ENCODE data around the gene CTNNBL1.

Gene CTNNBL1

GRCh38 chr20:37816003-37816402 lies 122.2 kb downstream of the CTNNBL1 start:
- DNase-seq (ENCODE audit: low read depth in 3 of 3): no peak

DNA sequence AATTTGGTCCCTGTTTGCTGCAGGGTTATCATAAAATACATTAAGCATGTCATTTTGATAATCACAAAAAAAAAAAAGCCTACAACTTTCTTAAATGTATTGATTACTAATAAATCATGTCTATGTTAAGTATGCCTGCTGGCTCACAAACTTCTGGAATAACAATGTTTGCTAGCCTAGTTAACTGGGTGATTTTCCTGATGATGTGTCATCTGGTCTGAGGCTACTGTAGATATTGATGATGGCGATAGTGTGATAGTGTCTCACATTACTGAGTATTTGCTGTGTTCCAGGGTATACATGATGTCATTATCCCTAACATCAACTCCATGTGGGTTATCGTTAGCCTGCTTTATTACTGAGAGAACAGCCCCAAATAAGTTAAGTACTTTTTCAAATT lies 122.9 kb downstream of the CTNNBL1 start:
- DNase-seq (ENCODE audit: low read depth in 3 of 3): no peak

GRCh38 chr20:37821696-37822095 lies 127.9 kb downstream of the CTNNBL1 start:
- DNase-seq (ENCODE audit: low read depth in 3 of 3): no peak

DNA sequence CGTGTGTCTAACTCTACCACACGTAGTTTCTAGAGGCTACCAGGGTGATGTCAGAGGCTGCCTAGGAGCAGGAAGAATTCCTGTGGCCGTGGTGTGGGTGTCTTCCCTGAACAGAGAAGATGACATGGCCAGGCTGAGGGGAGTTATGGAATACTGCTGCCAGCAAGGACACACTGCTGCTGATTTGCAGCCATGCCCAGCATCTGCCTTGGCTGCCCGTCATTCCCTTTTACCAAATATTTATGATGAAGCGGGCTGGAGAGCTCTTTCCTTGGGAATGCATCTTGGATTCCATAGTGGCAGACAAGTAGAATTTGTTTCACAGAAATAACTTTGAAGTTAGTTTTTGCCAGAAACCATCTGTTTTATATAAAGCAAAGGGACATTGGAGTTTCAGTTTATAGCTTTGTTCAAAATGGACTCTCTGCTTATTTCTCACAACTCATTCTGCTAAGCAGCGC lies 128.3 kb downstream of the CTNNBL1 start:
- DNase-seq (ENCODE audit: low read depth in 3 of 3): no peak

DNA sequence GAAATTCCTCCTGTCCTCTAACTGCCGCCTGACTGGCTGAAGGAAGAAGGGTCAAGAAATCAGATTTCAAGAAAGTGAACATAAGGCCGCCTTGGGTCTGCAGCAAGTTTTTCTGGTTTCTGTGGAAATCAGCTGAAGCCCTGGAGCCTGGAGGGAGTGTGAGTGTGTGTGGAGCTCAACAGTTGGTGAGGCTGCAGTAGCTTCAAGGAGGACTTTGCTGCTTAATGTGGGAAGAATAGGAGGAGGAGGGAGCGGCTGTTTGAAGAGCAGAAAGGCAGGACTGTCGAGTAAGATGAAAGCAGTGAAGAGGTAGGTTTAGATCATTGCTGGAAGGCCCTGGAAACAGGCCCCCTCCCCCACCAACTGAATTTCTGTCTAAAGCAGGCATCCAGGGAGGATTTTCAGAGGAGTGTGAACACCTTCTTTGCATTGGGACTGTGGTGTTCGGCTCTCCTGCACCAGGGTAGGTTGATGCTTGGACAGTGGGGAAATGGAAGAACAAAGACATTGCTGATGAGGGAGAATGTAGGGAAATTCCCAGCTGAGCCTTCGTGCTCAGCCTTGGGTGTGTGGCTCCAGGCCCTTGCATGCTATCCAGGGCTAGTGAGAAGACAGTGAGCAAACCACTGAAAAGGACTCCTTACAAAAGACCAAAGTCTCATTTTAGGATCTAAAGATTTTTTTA lies 129.6 kb downstream of the CTNNBL1 start:
- DNase-seq (ENCODE audit: low read depth in 3 of 3): no peak

DNA sequence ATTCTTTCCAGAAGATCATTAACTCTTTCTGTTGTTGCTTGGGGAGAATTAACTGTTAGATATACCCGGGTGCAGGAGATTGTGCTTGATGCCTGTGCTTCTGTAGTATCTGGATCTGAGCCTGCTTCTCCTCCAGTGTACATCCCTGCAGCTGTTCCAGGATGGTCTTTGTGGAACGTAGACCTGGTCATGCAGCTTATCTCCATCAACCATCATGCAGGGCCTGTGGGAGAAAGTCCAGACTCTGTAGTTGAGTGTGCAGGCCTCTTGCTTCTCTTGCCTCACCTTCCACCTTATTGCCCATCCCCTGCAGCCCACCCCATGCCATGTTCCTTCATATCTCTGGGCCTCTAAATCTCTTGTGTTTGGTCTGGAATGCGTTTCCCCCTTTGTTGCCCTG lies 133.8 kb downstream of the CTNNBL1 start:
- no peak for DNase-seq (ENCODE audit: low read depth in 3 of 3)

GRCh38 chr20:37828684-37829083 lies 134.9 kb downstream of the CTNNBL1 start:
- DNase-seq (ENCODE audit: low read depth in 3 of 3): no peak

GRCh38 chr20:37829128-37829527 lies 135.3 kb downstream of the CTNNBL1 start:
- DNase-seq (ENCODE audit: low read depth in 3 of 3): no peak

DNA sequence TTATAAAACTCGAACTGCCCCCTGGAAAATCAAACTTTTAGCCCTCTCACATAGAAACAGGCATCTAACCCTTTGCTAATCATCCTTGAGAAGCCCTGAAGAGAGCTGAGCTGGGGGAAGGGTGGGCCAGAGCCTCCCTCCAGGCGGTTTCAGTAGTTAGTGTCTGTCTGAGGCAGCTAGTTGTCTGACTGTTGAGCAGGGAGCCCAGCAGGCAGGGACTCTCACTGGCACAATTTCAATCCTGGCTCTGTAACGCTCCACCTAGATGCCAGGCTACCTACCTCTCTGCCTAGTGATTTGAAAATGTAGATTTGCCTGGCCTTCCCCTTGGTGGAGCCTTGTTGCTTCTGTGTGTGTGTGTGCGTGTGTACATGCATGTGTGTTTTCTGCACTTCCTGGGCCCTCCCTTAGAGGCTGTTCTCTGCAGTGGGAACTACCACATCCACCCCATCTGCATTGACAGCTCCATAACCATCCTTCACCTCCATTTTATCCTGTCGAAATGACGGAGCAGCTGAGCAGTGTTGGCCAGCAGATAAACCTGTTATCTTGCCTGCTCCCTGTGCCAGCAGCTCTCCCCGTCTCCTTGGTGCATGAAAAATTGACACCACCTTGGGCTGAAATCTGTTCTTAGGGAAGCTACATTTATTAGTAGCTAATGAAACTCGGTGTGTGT lies 139.5 kb downstream of the CTNNBL1 start:
- DNase-seq (ENCODE audit: low read depth in 3 of 3): no peak

DNA sequence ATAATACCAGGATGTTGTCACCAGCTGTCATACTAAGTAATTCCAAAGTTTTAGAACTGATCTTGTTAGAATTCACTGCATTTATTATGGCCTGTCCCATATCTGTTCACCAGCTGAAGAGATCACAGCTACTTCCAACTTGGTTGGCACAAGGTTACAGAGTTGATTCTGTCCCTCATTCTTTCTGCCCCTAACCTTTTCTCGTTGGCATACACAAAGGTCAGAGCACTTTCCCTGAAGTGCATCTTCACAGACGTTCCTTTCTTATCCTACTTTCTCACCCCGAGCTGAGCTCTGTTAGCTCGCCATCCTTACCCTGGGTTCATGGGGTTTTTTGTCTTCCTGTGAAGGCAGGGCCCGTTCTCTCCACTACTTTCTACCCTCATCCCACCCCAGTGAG lies 143.1 kb downstream of the CTNNBL1 start:
- DNase-seq (ENCODE audit: low read depth in 3 of 3): no peak

DNA sequence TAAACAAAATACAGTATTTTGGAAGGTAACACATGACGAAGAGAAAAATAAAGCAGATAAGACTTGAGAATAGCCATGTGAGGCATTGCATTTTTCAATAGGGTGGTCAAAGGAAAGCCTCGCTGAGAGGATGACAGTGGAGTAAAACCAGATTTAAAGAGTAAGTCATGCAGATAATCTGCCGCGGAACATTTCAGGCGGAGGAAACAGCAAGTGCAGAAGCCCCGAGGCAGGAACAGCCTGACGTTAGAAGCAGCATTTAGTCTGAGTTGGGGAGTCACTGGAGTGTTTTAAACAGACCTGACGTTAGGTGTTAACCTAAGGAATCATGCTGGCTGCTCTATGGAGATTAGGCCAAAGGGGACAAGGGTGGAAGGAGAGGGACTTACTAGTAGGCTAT lies 144.1 kb downstream of the CTNNBL1 start:
- DNase-seq (ENCODE audit: low read depth in 3 of 3): no peak

DNA sequence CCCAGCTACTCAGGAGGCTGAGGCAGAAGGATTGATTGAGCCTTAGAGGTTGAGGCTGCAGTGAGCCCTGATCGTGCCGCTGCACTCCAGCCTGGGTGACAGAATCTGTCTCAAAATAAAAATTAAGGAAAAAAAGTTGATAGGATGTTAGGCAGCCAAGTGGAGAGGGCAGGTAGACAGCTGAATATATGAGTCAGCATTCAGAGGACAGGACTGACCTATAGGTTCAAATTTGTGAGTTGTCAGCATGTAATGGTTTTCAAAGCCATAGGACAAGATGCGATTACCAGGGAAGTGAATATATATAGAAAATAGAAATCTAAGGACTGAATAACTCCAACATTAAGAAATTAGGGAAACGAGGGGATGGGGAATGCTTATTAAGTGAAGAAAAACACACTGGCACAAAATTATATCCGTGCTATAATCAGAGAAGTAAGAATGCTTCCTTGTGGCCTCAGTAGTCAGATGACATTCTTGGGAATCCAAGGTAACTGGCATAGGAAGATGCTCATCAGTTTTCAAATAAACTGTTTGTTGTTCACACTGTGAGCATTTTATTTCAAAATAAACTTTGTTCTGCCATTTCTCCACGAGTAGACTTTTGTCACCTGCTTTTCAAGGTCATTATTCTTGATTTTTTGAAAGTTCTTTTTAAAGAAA lies 145.1 kb downstream of the CTNNBL1 start:
- no peak for DNase-seq (ENCODE audit: low read depth in 3 of 3)

DNA sequence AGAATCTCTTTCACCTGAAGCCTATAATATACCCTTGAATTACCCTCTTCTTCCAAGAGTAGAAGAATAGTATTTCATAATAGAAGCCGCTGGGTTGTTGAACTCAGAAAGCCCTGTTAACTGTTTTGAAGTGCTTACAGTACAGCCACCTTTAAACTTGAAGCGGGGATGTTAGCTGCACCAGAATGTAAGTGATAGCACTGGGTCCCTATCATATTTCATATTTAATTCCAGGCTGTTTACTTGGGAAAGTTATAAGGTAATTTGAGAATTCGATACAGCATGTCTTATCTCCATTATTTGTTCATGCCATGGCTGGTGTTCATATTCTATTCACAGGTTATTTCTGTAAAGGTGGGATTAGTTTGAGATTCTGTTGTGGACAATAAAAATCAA lies 145.6 kb downstream of the CTNNBL1 start:
- no peak for DNase-seq (ENCODE audit: low read depth in 3 of 3)

DNA sequence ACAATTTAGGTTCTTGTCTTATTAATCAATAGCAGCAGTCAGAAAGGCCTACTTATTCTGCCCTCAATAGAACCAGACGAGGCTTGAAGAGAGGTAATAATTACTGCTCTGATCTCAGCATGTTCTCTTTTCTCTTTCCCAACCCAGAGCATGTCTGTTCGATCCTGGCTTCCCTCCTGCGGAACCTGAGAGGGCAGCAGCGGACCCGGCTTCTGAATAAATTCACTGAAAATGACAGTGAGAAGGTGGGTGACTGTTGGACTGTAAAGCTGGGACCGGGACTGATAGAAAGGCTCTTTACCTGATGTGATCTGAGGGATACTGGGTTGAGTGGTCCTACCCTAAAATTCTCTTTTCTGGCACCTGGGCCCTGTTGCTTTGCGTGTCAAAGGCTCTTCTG lies 146.1 kb downstream of the CTNNBL1 start:
- DNase-seq (ENCODE audit: low read depth in 3 of 3): no peak

GRCh38 chr20:37841389-37841788 lies 147.6 kb downstream of the CTNNBL1 start:
- DNase-seq (ENCODE audit: low read depth in 3 of 3): no peak

GRCh38 chr20:37841971-37842370 lies 148.1 kb downstream of the CTNNBL1 start:
- DNase-seq (ENCODE audit: low read depth in 3 of 3): no peak

GRCh38 chr20:37845241-37845681 lies 151.4 kb downstream of the CTNNBL1 start:
- no peak for DNase-seq (ENCODE audit: low read depth in 3 of 3)

DNA sequence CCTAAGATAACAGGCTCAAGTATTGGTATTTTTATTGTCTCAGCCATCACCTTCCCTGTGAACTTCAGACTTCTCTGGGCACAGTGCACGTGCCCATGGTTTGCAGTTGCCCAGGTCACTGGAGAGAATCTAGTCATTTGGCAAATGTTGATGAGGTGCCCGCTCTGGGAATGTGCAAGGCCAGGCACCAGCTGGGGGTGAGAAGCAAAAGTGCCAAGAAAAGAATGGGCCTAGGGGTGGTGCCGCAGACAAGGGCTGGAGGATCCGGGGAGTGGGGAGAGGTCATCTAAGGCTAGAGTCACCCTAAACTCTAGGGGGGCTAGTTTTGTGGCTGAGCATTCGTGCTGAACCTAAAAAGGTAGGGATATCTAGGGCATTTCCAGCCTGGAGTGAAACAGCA lies 152.0 kb downstream of the CTNNBL1 start:
- DNase-seq (ENCODE audit: low read depth in 3 of 3): no peak

DNA sequence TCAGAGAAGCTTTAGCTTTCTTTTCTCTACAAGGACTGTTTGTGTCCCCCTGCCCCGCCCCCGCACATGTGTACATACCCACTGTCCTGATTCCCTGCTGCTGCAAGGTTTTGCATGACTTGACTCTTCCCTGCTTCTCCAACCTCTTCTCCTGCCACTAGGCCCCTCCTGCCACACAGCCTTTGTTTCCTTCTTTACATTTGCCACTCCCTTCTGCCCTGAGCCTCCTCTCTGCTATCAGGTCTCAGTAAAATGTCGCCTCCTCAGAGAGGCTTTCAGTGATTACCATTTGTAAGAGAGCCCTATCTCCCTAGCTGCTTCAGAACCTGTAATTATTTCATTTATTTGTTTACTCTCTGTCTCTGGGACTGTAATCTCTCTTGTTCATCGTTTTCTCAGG lies 152.7 kb downstream of the CTNNBL1 start:
- DNase-seq (ENCODE audit: low read depth in 3 of 3): no peak

GRCh38 chr20:37848706-37849105 lies 154.9 kb downstream of the CTNNBL1 start:
- no peak for DNase-seq (ENCODE audit: low read depth in 3 of 3)

DNA sequence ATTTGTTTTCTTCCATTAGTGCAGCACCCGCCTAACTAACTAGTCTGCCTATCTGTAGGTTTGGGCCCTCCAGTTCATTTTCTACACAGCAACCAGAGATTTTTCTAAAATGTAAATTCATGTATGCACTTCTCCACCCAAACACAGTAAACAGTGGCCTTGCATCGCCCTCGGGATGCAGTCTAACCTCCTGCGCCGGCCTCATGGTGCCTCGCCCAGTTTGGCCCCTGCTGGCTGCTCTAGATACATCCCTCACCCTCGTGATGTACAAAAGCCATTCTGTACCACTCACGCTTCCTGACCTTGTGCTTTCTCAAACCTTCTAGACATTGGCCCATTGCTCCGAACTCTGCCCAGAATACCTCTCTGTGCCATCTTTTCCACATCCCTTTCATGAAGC lies 155.3 kb downstream of the CTNNBL1 start:
- no peak for DNase-seq (ENCODE audit: low read depth in 3 of 3)

DNA sequence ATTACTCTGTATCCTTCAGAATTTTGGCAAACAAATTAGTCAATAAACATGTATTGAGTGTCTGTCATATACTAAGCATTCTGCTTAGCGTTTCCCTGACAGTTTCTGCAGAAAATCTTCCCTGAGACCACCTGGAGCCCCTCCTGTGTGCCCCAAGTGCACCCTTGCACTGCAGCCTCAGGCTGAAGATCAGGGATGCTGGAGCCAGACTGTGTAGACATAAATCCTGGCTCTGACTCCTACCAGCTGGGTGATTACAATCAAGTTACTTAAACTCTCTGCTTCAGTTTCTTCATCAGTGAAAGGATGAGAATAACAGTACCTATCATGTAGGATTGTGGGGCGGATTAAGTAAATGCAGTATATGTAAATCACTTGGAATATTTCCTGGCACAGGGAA lies 155.7 kb downstream of the CTNNBL1 start:
- no peak for DNase-seq (ENCODE audit: low read depth in 3 of 3)

DNA sequence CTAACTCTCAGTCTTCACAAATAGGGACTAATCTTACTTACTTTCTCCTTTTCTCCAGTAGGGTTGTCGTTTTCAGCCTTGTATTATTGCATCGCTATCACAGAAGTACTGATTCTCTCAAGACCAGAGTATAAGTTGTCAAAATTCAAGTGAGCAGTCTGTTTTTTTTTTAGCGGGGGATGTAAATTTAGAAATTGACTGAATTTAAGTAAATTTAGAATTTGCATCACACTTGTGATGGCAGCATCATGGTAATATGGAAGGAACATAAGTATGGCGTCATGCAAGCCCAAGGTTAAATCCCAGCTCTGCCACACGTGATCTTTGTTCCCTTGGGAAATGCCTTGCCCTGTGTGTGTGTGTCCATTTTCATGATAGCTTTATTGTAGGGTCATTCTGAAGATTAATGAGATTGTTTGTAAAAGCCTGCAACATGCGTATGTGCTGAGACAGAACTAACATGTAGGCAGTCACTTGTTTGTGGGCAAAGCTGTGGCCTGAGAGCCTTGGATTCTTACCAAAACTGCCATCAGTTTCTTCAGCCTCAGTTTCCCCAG lies 156.3 kb downstream of the CTNNBL1 start:
- DNase-seq (ENCODE audit: low read depth in 3 of 3): no peak

Data from stimulated activated CD4-positive, alpha-beta T cell treated with anti-CD3 and anti-CD28 coated beads, TNF-alpha, amount 100 ng/mL, for 24 hours (primary cell).